Suppressor macrophage (primary cell): ENCODE measurements around the gene CASK.

Experiments used
- DNase-seq, 4 experiments: peaks; one replicate each; pipeline ENCODE4 v3.0.0-alpha.2; 2020 to 2022

Gene CASK

GRCh38 chrX:41912923-41913322 lies 10.4 kb downstream of the CASK start:
- no peak for DNase-seq

GRCh38 chrX:41909068-41909467 lies 14.3 kb downstream of the CASK start:
- DNase-seq = no peak

GRCh38 chrX:41906515-41907187 lies 16.7 kb downstream of the CASK start:
- no peak for DNase-seq

- DNase-seq = no peak
Measured at GRCh38 chrX:41903544-41903943, 19.8 kb downstream of the CASK start.

- no peak for DNase-seq
Measured at GRCh38 chrX:41900321-41900720, 23.0 kb downstream of the CASK start.

- no peak for DNase-seq
Measured at GRCh38 chrX:41895826-41896225, 27.5 kb downstream of the CASK start.

GRCh38 chrX:41890026-41890423 lies 33.3 kb downstream of the CASK start:
- DNase-seq = no peak

GRCh38 chrX:41889317-41890025 lies 33.9 kb downstream of the CASK start:
- DNase-seq = no peak

GRCh38 chrX:41887691-41888090 lies 35.7 kb downstream of the CASK start:
- no peak for DNase-seq

GRCh38 chrX:41885724-41886123 lies 37.6 kb downstream of the CASK start:
- no peak for DNase-seq

- peak in 2 of 4 experiments; percentile 0 to 4 for DNase-seq
Measured at GRCh38 chrX:41881166-41881565, 42.2 kb downstream of the CASK start.

- no peak for DNase-seq
Measured at GRCh38 chrX:41877167-41877566, 46.2 kb downstream of the CASK start.

GRCh38 chrX:41875142-41875541 lies 48.2 kb downstream of the CASK start:
- DNase-seq = no peak

GRCh38 chrX:41870719-41871151 lies 52.6 kb downstream of the CASK start:
- no peak for DNase-seq

GRCh38 chrX:41868392-41868977 lies 54.9 kb downstream of the CASK start:
- DNase-seq = no peak

- DNase-seq = no peak
Measured at GRCh38 chrX:41863343-41864203, 59.8 kb downstream of the CASK start.

GRCh38 chrX:41862562-41863184 lies 60.7 kb downstream of the CASK start:
- no peak for DNase-seq

- DNase-seq = no peak
Measured at GRCh38 chrX:41858161-41858775, 65.1 kb downstream of the CASK start.

GRCh38 chrX:41857670-41858069 lies 65.7 kb downstream of the CASK start:
- no peak for DNase-seq

- no peak for DNase-seq
Measured at GRCh38 chrX:41846714-41847113, 76.6 kb downstream of the CASK start.

GRCh38 chrX:41837270-41837944 lies 85.9 kb downstream of the CASK start:
- DNase-seq = no peak
